ENCODE data around the gene ACP2.
"Not testable (repeated sequence)": the region's sequence is repeated elsewhere in the genome, so short reads cannot be mapped to it uniquely, and the experiment has no call there.

The ACP2 gene

DNA sequence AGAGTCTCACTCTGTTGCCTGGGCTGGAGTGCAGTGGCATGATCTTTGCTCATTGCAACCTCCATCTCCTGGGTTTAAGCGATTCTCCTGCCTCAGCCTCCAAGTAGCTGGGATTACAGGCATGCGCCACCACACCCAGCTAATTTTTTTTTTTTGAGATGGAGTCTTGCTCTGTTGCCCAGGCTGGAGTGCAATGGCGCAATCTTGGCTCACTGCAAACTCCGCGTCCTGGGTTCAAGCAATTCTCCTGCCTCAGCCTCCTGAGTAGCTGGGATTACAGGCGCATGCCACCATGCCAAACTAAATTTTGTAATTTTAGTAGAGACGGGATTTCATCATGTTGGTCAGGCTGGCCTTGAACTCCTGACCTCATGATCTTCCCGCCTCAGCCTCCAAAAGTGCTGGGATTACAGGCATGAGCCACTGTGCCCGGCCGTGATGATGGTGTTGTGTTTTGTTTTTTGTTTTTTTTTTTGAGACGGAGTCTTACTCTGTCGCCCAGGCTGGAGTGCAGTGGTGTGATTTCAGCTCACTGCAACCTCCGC is 40.5 kb downstream of the ACP2 start:
- not testable (repeated sequence) for DNase-seq (ENCODE audit: low read depth in 1 of 2, low spot score in 1 of 2)

DNA sequence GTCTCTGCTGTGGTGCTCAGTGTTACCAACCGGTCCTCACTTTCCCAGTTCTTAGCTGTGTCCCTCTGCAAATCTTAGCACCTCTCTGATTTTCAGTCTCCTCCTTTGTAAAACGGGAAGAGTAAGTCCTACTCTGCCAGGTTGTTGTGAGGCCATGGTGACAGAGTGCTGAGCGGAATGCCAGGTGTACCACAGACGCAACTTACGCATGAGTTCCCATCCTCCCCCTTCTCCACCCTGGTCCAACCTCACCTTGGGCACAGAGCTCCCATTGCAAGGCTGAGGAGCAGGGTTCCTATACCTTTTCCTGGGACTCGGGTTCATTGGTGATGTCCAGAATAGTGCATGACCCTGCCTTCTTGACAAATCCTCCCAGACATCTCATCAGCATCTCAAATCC is 41.2 kb downstream of the ACP2 start:
- no peak for DNase-seq (ENCODE audit: low read depth in 1 of 2, low spot score in 1 of 2)

DNA sequence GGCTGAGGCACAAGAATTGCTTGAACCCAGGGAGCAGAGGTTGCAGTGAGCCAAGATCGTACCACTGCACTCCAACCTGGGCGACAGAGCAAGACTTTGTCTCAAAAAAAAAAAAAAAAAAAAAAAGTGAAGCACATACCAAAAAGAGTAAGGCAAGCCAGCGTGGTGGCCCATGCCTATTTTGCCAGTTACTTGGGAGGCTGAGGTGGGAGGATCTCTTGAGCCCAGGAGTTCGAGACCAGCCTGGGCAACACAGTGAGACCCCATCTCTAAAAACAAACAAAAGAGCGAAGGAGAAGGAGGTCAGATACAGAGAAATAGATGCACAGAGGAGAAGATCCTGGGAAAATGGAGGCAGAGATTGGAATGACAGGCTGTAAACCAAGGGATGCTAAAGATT is 42.0 kb downstream of the ACP2 start:
- not testable (repeated sequence) for DNase-seq (ENCODE audit: low read depth in 1 of 2, low spot score in 1 of 2)

DNA sequence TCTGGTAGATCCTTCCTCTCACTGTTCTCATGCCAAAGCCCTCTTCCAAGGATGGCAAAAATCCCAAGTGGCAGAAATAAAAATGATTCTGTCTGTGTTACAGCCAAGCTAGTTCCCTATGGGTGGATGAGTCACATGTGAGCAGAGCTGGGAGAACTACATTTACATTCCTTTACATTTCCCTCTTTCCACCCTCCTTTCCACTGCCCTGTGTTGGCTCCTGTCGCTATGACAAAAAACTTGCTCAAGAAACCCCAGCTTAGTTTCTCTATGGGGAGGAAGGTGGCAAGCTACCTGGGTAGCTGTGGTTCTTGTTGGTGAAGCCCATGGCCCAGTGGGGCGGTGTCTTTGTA is 44.0 kb downstream of the ACP2 start:
- no peak for DNase-seq (ENCODE audit: low read depth in 1 of 2, low spot score in 1 of 2)

DNA sequence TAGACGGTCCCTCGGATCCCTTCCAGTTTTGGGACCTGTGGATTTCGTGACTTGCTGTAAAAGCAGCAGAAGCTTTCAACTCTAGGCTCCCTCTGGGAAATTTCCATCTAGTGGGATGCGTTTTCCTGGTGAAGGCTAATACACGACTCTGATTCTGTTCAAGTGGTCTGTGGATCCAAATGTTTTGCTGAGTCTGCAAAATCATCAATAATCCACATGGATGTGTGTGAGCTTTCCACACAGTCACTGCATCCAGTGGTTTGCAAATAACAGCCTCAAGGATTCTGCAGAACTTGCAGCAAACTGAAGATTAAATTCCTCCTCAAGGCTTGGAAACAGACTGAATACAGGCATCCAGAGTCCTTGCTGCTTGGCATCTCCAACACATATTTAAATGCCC is 46.0 kb downstream of the ACP2 start:
- no peak for DNase-seq (ENCODE audit: low read depth in 1 of 2, low spot score in 1 of 2)

DNA sequence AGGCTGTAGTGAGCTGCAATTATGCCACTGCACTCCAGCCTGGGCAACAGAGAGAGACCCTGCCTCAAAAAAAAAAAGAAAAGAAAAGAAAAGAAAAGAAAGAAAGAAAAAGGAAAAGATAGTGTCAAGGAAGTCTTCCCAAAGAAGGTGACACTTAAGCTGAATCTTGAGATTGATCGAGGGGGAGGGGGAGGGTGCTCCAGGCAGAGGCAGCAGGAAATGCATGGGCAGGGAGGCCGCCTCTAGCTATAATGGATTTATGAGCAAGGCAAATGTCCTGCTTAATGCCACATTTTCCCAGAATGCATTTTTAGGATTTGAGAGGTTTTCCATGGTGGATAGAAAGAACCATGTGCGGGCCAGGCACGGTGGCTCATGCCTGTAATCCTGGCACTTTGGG is 47.6 kb downstream of the ACP2 start:
- no peak for DNase-seq (ENCODE audit: low read depth in 1 of 2, low spot score in 1 of 2)

DNA sequence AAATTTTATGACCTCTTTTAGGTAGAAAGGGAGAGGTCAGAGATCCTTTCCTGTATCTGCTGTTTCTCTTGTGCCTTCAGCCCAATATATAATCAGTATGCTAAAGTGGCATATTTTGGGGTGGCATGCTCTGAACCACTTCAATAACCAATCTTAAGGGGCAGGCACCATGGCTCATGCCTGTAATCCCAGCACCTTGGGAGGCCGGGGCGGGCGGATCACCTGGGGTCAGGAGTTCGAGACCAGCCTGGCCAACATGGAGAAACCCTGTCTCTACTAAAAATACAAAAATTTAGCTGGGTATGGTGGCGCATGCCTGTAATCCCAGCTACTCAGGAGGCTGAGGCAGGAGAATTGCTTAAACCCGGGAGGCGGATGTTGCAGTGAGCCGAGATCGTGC is 50.5 kb downstream of the ACP2 start:
- DNase-seq (ENCODE audit: low read depth in 1 of 2, low spot score in 1 of 2) = not testable (repeated sequence)

DNA sequence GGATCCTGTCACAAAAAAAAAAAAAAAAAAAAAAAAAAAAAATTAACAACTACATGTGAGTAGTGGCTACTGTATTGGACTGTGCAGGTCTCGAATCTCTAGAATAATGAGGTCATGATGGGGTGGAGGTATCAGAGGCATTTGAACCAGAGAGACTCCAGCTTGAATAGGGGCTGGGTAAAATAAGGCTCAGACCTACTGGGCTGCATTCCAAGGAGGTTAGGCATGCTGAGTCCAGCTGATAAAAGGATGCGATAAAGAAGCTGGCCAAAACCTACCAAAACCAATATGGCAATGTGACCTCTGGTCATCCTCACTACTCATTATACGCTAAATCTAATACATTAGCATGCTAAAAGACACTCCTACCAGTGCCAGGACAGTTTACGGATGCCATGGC is 56.5 kb downstream of the ACP2 start:
- DNase-seq (ENCODE audit: low read depth in 1 of 2, low spot score in 1 of 2) = no peak

DNA sequence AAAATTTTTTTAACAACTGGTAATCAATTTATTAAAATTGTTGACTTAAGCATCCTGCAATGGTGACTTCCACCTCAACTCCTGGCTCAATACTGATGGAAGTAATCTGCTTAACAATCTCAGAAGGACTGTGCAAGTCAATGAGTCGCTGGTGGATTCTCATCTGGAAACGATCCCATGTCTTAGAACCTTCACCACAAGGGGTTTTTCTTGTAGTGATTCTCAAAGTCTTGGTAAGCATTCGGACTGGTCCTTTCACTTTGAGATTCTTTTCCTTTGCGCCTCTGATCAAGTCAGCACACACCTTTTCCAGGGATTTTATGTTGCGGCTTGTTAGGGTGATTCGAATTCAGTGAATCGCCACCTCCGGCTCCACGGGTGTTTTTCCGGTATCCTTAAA is 57.5 kb downstream of the ACP2 start:
- not testable (repeated sequence) for DNase-seq (ENCODE audit: low read depth in 1 of 2, low spot score in 1 of 2)
